Activated CD4-positive, CD25-positive, alpha-beta regulatory T cell treated with anti-CD3 and anti-CD28 coated beads, Interleukin-2, amount 50 U/mL, for 16 hours (primary cell): Measurements from ENCODE around the gene MYO7B.

Experiments
- DNase-seq: peaks from one replicate; pipeline ENCODE4 v3.0.0-alpha.2; 2020; ENCODE audit warnings: low read depth, low spot score

MYO7B gene

DNA sequence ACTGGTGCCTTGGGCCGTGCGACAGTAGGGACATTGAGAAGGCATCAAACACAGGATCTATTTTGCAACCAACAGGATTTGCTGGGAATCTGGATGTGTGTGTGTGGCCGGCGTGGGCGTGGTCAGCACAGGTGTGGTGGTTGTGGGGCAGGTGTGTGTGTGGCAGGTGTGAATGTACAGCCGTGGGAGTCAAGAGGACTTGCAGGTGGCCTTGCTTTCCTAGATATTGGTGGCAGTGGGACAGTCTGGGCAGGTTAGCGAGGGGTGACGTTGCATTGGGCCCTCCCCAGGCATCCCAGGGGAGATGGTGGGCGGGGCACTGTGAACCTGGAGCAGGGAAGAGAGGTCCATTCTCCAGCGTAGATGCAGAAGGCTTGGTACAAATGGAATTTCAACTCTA is 143.0 kb downstream of the MYO7B start:
- no peak for DNase-seq

- no peak for DNase-seq
Observed at GRCh38 chr2:127678991-127679390, 143.5 kb downstream of the MYO7B start.

- DNase-seq: no peak
Observed at GRCh38 chr2:127679680-127680361, 144.3 kb downstream of the MYO7B start.

DNA sequence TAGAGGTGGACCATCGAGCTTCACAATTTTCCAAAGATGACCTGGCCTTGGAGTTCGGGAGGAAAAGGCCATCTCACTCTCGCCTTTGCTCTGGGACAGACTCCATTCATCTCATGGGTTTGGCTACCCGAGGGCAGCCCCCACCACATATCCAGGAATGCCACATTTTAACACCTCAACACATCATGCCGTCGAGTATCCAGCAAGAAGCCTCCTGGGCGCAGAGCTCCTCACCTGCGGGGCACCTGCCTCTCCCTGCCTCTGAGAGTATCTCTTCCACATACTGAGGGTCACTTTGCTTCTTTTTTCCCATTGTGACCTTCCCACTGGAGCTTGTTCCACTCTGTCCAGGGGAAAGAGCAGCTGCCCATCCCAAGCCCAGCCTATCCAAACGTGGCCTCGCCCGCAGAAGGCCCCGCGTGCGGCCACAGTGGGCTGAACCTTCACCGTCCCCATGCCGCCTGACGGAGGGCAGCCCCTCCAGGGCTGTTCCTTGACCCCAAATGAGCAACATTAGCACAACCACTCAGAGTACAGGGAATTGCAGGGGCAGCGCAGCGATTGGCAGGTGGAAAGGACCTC is 145.3 kb downstream of the MYO7B start:
- no peak for DNase-seq

DNA sequence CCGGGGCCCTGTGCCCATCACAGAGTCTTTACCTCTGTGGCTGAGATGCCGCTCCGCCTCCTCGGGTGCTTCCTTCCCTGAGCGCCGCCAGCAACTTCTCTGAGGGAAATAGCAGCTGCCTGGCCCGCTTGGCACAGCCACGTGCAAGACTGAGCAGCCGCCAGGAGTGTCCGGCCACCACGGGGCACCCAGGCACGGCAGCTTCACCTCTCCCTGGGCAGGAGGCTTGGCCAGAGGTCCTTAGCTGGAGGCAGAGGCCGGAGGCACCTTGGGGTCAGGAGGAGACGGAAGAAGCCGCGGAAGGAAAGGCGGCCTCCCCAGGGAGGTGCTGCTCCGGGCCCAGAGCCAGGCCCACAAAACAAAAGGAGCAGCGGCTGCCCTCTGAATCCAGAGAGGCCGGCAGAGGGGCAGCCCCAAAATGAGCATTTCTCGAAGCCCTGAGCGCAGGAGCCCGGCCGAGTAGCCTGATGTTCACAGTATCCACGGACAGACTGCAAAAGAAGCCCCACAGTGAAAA is 145.9 kb downstream of the MYO7B start:
- DNase-seq: no peak

- no peak for DNase-seq
Observed at GRCh38 chr2:127681976-127682857, 146.7 kb downstream of the MYO7B start.

DNA sequence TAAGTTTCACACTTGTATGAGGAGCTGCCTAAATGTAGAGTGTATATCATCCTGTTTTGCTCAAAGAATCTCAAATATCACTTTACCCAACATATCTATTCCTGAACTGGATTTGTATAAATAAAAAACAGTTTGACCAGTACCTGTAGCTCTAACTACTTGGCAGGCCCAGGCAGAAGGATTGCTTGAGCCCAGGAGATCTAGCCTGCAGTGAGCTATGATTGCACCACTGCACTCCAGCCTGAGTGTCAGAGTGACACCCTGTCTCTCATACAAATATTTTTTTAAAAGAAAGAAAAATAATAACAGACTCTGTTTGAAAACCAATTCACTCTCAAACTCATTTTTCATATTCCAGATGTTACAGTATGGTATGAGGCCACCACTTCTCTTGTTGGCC is 147.6 kb downstream of the MYO7B start:
- no peak for DNase-seq

- DNase-seq: no peak
Observed at GRCh38 chr2:127683757-127684156, 148.3 kb downstream of the MYO7B start.

DNA sequence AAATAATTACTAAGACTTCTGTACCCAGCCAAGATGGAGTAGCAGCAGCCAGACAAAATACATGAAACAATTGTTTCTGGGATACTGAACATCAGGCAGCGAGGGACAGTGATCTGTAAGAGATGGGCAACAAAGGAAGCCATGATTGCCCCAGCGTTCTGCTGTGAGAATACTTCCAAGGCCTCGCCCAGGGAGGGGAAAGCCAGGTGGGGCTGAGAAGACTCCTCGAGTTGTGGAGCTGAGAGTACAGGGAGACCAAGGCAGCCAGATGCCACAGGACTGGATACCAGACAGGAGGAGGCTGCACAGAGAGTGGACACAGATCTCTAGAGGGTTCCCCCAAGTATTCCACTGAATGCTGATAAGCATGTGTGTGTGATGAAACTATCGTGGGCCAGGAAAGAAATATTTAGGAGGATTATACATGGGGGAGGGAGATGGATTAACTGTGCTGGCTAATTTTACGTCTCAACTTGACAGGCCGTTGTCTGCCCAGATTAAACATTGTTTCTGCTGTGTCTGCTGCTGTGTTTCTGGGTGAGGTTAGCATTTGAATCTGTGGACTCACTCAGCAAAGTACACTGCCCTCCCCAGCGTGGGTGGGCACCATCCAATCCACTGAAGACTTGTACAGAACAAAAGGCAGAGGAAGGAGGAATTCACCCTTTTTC is 150.1 kb downstream of the MYO7B start:
- DNase-seq: no peak
